Right hindlimb (tissue), 1 donor: ENCODE results near the gene IRAK3.
"Not testable (repeated sequence)": the region's sequence is repeated elsewhere in the genome, so short reads cannot be mapped to it uniquely, and the experiment has no call there.

ENCODE experiments used
- DNase-seq: peaks from one replicate; pipeline ENCODE4 v3.0.0-alpha.2; 2018

The IRAK3 gene

DNA sequence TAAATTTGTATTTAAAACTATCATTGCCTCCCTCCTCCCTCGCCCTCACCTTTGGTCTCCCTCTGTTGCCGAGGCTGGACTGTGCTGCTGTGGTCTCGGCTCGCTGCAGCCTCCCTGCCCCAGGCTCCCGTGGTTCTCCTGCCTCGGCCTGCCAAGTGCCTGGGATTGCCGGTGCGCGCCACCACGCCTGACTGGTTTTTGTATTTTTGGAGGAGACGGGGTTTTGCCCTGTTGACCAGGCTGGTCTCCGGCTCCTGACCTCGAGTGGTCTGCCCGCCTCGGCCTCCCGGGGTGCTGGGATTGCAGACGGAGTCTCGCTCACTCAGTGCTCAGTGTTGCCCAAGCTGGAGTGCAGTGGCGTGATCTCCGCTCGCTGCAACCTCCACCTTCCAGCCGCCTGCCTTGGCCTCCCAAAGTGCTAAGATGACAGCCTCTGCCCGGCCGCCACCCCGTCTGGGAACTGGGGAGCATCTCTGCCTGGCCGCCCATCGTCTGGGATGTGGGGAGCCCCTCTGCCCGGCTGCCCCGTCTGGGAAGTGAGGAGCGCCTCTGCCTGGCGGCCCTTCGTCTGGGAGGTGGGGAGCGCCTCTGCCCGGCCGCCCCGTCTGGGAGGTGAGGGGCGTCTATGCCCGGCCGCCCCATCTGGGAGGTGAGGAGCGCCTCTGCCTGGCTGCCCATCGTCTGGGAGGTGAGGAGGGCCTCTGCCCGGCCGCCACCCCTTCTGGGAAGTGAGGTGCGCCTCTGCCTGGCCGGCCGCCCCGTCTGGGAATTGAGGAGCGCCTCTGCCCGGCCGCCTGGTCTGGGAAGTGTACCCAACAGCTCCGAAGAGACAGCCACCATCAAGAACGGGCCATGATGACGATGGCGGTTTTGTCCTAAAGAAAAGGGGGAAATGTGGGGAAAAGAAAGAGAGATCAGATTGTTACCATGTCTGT is 14.4 kb upstream of the IRAK3 start:
- DNase-seq = not testable (repeated sequence)

DNA sequence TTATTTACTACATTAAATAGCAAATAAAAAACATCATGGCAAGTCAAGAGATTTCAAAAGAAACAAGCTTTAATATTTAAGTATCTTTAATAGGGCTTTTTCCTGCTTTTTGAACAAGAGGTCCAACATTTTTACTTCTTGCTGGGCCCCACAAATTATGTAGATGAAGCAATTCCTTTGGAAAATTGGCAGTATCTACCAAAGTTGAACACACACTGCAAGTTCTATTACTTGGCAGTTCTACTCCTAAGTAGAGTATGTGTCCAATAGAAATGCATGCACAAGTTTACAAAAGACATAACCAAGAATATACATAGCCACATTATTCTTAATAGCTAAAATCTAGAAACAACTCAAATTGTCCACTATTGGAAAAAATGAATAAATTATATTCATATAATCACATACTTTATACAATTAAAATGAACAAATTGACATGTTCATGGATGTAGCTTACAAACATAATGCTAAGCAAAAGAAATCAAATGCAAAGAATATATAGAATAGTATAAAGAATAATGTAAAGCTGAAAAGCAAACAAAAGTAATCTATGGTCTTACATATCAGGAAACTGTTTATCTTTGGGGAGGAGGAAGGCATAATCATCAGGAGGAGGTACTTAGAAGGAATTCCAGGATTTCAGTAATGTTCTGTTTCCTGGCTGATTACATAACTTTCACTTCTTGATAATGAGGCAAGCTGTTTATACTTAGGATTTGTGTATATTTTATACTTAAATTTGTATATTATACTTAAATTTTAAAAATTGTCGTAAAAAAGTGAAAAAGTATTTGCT is 12.7 kb upstream of the IRAK3 start:
- DNase-seq = no peak

DNA sequence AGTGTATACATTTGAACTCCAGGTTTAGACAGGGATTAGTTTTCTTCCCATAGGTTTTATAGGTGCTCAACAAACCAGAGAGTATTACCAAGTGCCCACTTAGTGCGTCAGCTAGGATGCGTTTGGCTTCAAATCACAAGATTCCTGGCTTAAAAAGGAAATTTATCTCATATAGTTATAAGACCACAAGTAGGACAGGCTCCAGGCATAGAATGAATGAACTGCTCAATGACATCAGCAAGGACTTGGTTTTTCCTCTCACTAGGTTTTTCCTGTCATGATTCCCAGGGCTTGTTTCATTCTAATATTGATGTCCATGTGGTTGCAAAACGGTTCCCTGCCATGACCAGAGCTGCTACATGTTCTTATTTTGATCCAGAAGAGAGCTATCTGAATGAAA is 6.1 kb upstream of the IRAK3 start:
- no peak for DNase-seq

DNA sequence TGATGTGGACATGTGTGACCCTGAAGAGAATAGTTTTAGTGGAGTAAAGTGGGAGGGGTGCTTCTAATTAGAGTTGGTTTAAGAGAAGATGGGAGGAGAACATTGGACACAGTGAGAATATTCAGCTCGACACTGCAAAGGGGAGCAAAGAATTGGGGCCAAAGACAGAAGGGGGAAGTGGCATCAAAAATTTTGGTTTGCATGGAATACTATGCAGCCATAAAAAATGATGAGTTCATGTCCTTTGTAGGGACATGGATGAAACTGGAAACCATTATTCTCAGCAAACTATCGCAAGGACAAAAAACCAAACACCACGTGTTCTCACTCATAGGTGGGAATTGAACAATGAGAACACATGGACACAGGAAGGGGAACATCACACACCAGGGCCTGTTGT is 4.2 kb upstream of the IRAK3 start:
- DNase-seq = not testable (repeated sequence)

DNA sequence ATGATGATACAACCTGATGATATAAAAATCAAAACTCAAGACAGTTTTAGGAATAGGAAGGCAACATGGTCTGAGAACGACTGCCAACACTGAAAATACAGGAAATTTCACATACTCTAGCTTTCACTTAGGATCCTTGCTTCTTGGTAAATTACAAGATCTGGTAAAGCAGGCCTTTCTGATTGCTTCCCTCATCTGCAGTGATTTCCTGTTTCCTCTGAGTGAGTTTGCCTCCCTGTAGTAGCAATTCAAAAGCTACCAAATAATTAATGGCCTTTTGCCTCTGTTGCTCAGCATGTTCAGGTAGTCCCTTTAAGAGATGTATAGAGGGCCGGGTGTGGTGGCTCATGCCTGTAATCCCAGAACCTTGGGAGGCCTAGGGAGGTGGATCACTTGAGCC is 2.0 kb upstream of the IRAK3 start:
- DNase-seq = no peak

DNA sequence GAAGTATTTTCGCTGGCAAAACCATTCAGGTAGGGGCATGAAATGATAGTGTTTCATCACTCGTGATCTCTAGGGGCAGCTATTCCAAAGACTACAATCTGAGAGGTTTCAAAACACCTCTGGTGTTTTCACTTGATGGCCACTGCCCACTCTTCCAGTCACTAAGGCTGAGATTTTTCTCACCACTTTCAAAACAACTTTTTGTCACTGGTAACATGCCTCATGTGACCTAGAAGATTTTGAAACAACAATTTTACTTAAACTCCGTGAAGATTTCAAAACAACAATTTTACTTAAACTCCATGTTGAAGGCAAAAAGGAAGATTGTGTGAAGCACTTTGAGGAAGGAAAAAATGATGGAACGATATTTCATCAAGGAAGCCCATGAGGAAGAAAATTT is 1.2 kb upstream of the IRAK3 start:
- DNase-seq = no peak

DNA sequence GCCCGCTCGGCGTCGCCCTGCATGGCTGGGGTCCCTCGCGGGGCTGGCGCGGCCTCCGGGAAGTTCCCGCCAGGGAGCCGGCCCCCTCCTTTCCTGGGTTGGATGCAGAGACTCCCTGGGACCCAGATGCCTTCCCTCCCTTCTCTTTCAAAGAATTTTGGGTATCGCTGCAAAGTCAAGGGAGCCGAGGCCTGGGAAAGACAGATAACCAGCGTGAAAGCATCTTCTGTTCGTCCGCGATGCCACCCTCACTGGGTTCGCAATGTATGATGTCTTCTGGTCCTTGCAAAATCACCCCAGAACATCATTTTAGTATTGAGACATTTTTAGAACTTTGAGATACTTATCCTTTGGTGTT is 451 bp downstream of the IRAK3 start:
- no peak for DNase-seq

DNA sequence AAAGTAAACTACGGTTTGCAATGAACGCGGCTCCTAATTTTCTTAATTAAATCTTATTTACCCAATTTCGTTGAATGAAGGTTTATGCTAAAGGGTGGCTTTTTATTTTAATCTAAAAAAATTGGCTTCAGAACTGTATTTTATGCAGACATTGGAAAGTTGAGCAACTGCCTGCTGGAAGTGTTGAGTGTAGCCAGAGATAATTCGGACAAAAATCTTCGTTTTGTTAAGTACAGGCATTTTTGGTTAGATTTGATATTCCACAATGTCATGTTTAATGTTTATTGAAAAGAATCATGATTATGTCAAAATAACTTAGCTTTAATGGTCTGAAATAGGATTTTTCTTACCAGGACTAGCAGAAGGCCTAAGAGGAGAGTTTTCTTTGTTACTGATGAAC is 875 bp downstream of the IRAK3 start:
- DNase-seq = no peak

DNA sequence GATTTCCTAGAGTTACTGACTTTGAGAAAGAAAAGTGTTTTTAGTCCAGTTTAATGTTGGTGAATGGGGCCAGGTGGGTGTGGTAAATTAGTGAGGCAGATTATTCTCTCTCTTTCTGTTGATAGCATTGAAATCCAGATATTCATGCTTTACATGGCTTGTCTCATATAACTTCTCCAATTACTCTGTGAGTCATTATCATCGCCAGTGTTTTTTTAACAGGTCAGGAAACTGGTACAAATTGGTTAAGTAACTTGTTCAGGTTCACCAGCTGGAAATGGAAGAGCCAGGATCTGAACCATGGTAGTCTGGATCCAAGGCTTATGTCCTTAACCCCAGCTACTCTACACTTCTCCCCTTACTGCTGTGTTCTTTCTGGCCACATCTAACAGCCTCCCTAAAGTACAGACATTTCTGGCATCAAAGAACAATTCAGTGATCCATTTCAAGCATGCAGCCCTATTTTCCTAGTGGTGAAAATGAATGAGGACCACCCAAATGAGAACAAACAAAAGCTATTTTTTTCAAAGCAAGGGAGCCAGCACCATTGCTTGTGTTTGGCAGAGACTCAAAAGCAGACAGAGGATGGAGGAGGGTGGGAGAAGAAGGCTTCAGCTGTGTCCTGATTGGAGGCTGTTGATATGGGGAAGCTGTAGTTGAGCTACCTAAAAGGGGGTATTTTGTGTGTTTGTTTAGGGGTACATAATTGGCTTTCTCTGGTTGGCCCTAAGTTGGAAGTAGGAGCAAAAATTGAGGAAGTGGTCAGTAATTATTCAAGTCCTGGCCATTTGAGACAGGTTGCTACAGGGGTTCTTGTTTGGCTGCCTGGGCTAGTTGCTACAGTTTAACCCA is 1.7 kb downstream of the IRAK3 start:
- DNase-seq = no peak

DNA sequence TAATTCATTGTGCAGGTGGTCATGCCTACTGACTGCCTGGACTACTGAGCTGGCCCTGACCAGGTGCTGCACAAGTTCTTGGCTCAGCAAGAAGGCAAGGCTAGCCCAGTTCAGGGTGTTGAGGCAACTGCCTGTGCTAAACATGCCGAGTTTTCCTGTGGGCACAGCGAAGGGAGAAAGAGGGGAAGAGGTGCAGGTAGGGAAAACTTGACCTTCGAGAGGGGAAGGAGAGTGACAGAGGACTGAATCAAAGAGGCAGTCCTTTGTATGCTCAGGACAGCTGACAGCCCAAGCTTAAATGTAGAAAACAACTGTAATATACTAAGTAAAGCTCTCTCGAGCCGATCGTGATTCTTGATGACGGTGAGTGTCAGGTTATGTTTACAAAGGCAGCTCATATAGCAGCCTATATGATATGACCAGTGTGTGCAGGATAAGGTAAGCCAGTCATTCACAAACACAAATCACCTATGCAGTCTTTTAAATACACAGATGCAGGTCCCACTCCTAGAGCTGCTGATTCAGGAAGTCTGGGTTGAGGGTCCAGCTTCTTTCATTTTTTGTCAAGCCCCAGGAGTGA is 2.6 kb downstream of the IRAK3 start:
- no peak for DNase-seq

DNA sequence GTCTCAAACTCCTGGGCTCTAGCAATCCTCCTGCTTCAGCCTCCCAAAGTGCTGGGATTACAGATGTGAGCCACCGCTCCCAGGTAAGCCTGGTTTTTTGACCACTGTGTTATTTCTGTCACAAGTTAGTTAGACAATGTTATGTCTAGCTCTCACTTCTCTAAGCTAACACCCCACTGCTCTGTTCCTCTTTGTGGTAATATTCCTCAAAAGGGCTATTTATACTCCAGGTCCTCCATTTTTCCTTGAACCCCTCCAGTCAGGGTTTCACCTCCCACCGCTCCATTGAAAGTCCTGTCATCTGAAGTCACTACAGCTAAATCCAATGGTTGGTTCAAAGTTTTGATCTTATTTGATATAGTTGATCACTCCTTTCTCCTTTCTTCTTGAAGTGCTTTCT is 5.1 kb downstream of the IRAK3 start:
- no peak for DNase-seq

DNA sequence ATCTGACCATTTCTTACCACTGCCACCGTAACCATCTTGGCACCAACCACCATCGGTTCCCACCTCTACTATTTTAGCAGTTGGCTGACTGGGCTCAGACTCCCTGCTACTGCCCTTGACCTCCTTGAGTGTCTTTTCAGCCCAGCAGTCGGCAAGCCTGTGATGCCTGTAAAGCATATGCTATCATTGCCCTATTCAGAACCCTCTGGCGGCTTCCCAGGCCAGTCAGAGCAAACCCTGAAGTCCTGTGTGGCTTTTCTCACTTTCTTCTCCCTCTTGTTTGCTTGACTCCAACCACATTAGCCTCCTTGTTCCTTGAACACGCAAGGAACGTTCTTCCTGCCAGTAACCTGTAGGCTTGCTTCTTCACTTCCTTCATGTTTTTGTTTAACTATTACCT is 6.2 kb downstream of the IRAK3 start:
- no peak for DNase-seq

DNA sequence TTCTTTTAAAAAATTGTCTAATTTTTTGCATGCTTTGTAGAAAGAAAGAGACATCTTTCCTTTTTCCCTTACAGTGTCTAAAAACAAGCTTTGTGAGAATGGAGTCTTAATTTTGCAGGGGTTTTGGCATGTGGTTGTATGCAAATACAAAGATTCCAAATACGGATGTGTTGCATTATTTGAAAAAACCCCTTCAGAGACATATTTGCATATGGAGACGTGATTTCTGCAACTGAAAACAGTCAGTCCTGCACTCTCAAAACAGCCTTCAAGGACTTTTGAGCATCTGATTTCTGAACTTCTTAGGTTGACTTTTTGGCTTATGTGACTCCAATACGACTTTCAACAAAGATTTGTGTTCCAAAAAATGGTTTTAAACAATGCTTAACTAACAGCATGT is 7.8 kb downstream of the IRAK3 start:
- no peak for DNase-seq

DNA sequence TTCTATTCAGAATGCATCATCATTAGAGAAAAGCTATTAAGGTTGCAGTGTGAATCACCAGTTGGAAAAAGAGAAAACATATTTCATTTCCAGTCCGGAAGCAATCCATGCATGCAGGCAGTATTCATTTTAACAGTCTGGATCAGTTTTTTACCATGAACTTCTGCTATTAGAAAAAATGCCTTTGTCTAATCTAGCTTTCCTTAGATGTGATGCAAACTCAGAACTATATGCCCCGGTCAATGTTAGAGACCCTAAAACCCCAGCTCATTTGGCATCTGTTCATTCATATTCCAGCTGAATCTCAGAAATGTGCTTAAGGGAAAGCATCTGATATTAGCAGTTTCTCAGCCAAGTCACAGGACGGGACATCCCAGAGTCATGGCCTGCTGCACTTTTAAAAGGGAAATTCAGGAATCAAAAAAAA is 8.5 kb downstream of the IRAK3 start:
- DNase-seq = no peak

DNA sequence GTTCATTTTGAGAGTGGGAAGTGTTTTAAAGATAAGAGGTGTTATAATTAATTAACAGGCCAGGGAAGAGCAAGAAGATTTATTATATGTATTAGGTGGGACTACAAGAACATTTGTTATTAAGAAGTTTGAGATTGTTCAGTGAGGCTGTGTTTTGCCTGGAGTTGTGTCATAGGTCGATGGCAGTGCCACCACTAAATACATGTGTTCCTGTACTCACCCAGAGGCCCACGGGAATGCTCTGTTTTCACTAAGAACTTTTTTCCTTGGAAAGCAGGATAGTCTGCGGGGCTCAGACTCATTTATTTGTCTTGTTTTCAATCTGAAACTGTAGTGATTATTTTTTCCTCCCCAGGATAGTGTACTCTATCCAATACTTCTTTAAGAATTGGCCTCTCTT is 10.1 kb downstream of the IRAK3 start:
- no peak for DNase-seq

DNA sequence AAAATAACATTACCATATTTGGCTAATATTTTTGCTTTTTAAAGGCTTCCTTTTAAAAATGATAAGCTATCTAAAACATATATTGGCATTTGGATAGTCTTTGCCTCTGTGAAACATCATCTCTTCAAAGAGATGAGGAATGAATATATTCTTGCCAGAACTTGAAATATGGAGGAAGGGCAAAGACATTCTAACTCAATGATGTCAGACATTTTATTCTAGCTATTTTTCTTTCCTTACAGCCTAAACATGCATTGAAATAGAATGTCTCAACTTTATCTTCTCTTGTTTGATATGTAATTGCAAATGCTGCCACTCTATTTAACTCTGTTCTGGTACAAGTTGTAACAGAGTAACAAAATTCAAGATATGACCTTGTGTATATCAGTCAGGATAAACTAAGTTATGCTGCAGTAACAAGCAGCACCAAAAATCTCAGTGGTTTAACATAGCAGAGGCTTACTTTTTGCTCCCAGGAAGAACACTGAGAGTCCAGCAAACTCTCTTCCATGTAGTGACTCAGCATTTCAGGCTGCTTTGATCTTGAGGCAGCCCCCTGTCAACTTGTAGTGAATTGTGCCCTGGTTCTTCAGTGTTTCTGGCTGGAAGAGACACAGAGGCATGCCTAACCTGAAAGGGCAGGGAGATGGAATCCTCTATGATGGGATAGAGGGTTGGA is 11.0 kb downstream of the IRAK3 start:
- DNase-seq = no peak

DNA sequence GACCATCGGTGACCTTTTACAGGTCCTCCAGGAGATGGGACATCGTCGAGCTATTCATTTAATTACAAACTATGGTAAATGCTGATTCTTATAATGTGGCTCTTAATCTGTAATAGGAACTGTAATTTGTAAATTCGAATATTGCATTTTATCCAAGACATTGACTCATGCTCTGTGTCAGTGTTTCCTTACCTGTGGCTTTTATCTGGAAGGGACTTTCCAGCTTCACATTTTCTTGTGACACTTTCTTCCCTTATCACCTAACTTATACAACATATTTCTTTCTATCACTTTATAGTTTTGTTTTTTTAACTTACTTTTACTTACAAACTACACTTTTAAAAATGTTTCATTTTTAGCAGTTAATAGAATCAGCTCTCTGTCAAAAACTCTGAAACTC is 14.8 kb downstream of the IRAK3 start:
- DNase-seq = no peak

DNA sequence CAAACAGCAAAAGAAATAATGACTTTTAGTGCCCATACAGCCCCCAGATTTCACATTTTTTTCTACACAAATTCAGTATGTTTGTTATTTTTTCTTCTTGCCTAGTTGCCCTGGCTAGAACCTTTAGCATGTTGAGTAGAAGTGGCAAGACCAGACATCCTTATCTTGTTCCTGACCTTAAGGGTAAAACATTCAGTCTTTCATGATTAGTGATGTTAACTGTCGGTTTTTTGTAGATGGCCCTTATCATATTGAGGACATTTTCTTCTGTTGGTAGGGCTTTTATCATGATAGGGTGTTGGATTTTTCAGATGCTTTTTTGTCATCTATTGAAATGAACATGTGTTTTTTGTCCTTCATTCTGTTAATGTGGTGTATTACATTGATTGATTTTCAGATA is 17.1 kb downstream of the IRAK3 start:
- DNase-seq = no peak

DNA sequence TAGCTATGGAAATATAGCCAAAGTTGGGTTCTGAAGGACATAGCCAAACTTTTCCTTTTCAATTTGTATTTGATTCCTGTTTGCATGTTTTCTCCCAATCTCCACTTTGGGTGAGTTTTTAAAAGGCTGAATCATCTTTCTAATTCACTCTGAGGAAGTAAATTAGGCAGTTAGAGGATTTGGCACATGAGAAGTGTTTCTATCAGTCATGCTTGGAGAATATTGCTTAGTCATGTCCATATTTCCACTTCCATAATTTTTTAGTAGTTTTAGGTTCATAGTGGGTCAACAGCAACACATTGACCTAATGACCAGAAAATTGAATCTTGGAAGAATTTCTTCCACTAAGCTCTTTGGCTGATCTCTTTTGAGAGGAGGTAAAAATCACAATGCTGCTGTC is 21.8 kb downstream of the IRAK3 start:
- DNase-seq = no peak

DNA sequence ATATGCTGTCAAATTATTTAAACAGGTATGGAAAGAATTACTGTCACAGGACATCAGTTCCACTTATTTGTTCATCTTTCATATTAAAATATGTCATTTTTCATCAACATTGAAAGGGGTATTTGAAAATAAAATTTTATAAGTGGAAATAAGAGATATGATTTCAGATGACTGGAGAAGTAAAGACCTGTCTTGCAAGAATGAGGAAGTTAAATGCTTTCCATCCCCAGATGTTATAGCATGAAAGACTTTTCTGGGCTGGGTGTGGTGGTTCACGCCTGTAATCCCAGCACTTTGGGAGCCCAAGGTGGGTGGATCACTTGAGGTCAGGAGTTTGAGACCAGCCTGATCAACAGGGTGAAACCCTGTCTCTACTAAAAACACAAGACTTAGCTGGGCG is 22.6 kb downstream of the IRAK3 start:
- not testable (repeated sequence) for DNase-seq

DNA sequence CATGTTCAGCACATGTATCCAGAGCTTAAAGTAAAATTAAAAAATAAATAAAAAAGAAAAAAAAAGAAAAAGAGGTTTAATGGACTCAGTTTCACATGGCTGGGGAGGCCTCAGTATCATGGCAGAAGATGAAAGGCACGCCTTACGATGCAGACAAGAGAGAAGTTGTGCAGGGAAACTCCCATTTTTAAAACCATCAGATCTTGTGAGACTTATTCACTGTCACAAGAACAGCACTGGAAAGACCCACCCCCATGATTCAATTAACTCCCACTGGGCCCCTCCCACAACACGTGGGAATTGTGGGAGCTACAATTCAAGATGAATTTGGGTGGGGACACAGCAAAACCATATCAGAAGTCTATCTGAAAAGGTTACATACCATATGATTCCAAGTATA is 24.0 kb downstream of the IRAK3 start:
- not testable (repeated sequence) for DNase-seq

DNA sequence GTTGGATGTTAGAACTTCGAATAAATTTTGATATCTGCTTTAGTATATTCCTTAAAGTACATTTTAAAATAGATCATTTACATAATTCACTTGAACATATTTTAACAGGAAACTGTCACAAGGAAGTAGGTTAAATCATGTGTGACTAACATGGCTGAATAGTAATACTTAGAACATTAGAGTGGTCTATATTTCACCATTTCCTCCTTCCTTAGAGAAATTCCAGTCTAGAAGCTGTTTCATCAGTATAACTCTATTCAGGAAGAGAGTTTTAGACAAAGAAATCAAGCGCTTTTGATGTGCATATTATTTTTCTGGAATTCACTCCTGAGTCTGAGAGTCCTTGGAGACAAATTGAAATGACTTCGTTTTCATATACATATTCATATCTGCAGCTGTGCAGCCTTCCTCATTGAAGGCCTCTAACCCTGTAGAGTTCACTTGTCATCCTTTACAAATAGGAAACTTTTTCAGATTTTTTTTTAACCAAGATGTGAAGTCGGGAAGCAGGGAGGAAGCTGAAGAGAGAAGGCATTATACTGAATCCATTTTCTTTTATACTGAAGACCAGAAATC is 28.4 kb downstream of the IRAK3 start:
- no peak for DNase-seq
